Caco-2 (cell line): ENCODE data around the gene KRT75. TPM values are rescaled to one million over a fixed set of nuclear protein-coding genes. Genes with fewer than 3 reads are reported as not detected.

Experiments
- BruUV-seq: library from RNA; stranded (reverse); fragments of 400-500 nt; replicated peaks from 2 replicates; lab custom pipeline; 2021; lab: Mats Ljungman, UMichigan
- CTCF ChIA-PET: fragments of 300-600 bp; sonication (Branson Sonifier 250); formaldehyde crosslinking; loops from one replicate; lab custom pipeline; 2022; ENCODE audit warnings: antibody characterized with exemption; lab: Charles Lee
- POLR2A ChIA-PET: fragments of 300-600 bp; sonication (Branson Sonifier 250); formaldehyde crosslinking; loops from one replicate; lab custom pipeline; 2022; ENCODE audit warnings: antibody characterized with exemption; lab: Charles Lee
- DNase-seq, 2 experiments: peaks; one replicate each; pipeline versions ENCODE4 v3.0.0 to v3.0.0-alpha.2; 2020 to 2022
- H3K27me3 ChIP-seq: replicated peaks from 2 replicates; pipeline ENCODE4 v1.6.0; 2011; ENCODE audit warnings: low read length; ENCODE audit not compliant: control insufficient read depth, insufficient read depth
- H3K36me3 ChIP-seq: 2 replicates; pipeline ENCODE4 v1.5.1; 2011; ENCODE audit warnings: low read length; ENCODE audit not compliant: control insufficient read depth, insufficient read depth
- H3K4me1 ChIP-seq: fragments of 250-450 bp; sonication (Bioruptor Pico); 2 replicates; pipeline ENCODE4 v1.5.1; 2020; ENCODE audit warnings: mild to moderate bottlenecking
- H3K4me3 ChIP-seq: 2 replicates; pipeline ENCODE4 v1.5.1; 2011; ENCODE audit warnings: low read depth, mild to moderate bottlenecking, control low read depth, low read length
- H3K9me3 ChIP-seq: fragments of 250-450 bp; sonication (Bioruptor Pico); 2 replicates; pipeline ENCODE4 v1.5.1; 2020; ENCODE audit warnings: mild to moderate bottlenecking, moderate library complexity
- H3K27ac Mint-ChIP-seq: one replicate; pipeline ENCODE4 v1.8.0; 2022; ENCODE audit warnings: mixed read lengths; ENCODE audit not compliant: unreplicated experiment
- H3K27me3 Mint-ChIP-seq: one replicate; pipeline ENCODE4 v1.8.0; 2022; ENCODE audit warnings: mixed read lengths; ENCODE audit not compliant: insufficient read depth, unreplicated experiment
- H3K36me3 Mint-ChIP-seq: one replicate; pipeline ENCODE4 v1.8.0; 2022; ENCODE audit warnings: mild to moderate bottlenecking, mixed read lengths; ENCODE audit not compliant: insufficient read depth, unreplicated experiment
- H3K4me1 Mint-ChIP-seq: one replicate; pipeline ENCODE4 v1.8.0; 2022; ENCODE audit warnings: low read depth, mixed read lengths; ENCODE audit not compliant: unreplicated experiment
- H3K4me3 Mint-ChIP-seq: one replicate; pipeline ENCODE4 v1.8.0; 2022; ENCODE audit warnings: mild to moderate bottlenecking, moderate library complexity, mixed read lengths; ENCODE audit not compliant: unreplicated experiment
- H3K9me3 Mint-ChIP-seq: one replicate; pipeline ENCODE4 v1.8.0; 2022; ENCODE audit warnings: mixed read lengths; ENCODE audit not compliant: unreplicated experiment
- intact Hi-C: fragments of 100-400 bp; cut with micrococcal nuclease; formaldehyde crosslinking; loops from one replicate; pipeline ENCODE4 v1.10.0; 2022; ENCODE audit not compliant: unreplicated experiment
- total RNA-seq: library from RNA; stranded (reverse); gene quantifications from 2 replicates; pipeline ENCODE4 v1.2.3, GENCODE V29; 2022
- TF ChIP-seq, protein P1 (sequence below), 2 experiments: fragments of 200-600 bp in 1 of 2; IDR thresholded peaks; 1 replicate in 1 of 2; 2 replicates in 1 of 2; pipeline versions ENCODE4 v1.5.1 to v1.8.0; 2011 to 2022; ENCODE audit warnings: antibody characterized with exemption in 1 of 2, control low read depth in 1 of 2, inconsistent platforms in 1 of 2, low read depth in 1 of 2, low read length in 1 of 2, mild to moderate bottlenecking in 1 of 2, moderate library complexity in 1 of 2; ENCODE audit not compliant: insufficient read depth in 1 of 2, severe bottlenecking in 1 of 2, unreplicated experiment in 1 of 2

The KRT75 gene
- total RNA-seq, 1 experiment from 2014 or later: not detected

GRCh38 chr12:52426034-52426433 is 8.1 kb downstream of the KRT75 start:
- BruUV-seq: no TSS peak
- TF ChIP-seq, protein P1, sequence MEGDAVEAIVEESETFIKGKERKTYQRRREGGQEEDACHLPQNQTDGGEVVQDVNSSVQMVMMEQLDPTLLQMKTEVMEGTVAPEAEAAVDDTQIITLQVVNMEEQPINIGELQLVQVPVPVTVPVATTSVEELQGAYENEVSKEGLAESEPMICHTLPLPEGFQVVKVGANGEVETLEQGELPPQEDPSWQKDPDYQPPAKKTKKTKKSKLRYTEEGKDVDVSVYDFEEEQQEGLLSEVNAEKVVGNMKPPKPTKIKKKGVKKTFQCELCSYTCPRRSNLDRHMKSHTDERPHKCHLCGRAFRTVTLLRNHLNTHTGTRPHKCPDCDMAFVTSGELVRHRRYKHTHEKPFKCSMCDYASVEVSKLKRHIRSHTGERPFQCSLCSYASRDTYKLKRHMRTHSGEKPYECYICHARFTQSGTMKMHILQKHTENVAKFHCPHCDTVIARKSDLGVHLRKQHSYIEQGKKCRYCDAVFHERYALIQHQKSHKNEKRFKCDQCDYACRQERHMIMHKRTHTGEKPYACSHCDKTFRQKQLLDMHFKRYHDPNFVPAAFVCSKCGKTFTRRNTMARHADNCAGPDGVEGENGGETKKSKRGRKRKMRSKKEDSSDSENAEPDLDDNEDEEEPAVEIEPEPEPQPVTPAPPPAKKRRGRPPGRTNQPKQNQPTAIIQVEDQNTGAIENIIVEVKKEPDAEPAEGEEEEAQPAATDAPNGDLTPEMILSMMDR (IDR thresholded peaks at IDR 0.05; ENCODE audit: insufficient read depth in 1 of 2, low read depth in 1 of 2, low read length in 1 of 2, severe bottlenecking in 1 of 2, unreplicated experiment in 1 of 2): no peak
- Mint-ChIP-seq H3K27me3 (peaks cover 4% of the 10 kb centered on the region), H3K4me3 (no peak overlapping the region), H3K9me3 (no peaks in the 10 kb centered on the region), H3K4me1 (peaks cover 6% of the 10 kb centered on the region), H3K27ac (no peak overlapping the region), H3K36me3 (no peaks in the 10 kb centered on the region)
- DNase-seq: no peak
- peaks cover 6% of the 10 kb centered on the region; the same call in 1 of the 2 replicates for H3K4me1 ChIP-seq
- CTCF ChIA-PET: no interaction called here
- intact Hi-C loops: no loop called here
- H3K4me3 ChIP-seq: no peak overlapping the region
- H3K27me3 ChIP-seq: no peaks in the 10 kb centered on the region
- H3K9me3 ChIP-seq: no peaks in the 10 kb centered on the region
- POLR2A ChIA-PET: no interaction called here
- no peaks in the 10 kb centered on the region for H3K36me3 ChIP-seq

DNA sequence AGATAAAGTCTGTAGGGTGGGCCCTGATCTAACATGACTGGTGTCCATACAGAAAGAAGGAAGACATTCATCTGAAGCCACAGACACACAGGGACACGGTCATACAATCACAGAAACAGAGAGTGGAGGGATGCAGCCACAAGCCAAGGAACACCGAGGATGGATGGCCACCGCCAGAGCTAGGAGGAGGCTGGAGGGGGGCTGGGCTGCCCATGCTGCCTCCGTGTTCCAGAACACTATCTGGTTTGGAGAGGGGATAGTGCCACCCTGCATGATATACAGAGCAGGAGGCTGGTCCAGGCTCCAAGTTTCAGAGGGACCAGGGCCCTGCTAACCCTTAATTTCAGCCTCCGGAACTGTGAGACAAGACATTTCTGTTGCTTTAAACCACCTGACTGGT is 8.7 kb downstream of the KRT75 start:
- TF ChIP-seq, protein P1 (IDR thresholded peaks at IDR 0.05; ENCODE audit: insufficient read depth in 1 of 2, low read depth in 1 of 2, low read length in 1 of 2, severe bottlenecking in 1 of 2, unreplicated experiment in 1 of 2): no peak
- Mint-ChIP-seq H3K27ac (no peak overlapping the region), H3K9me3 (no peaks in the 10 kb centered on the region), H3K36me3 (no peaks in the 10 kb centered on the region), H3K4me3 (no peak overlapping the region), H3K4me1 (peaks cover 6% of the 10 kb centered on the region), H3K27me3 (peaks cover 4% of the 10 kb centered on the region)
- no peaks in the 10 kb centered on the region for H3K27me3 ChIP-seq
- no peaks in the 10 kb centered on the region for H3K36me3 ChIP-seq
- intact Hi-C loops: no loop called here
- no peaks in the 10 kb centered on the region for H3K9me3 ChIP-seq
- POLR2A ChIA-PET: no interaction called here
- BruUV-seq: no TSS peak
- no peak for DNase-seq
- H3K4me3 ChIP-seq: no peak overlapping the region
- H3K4me1 ChIP-seq: peaks cover 6% of the 10 kb centered on the region; the same call in 1 of the 2 replicates
- CTCF ChIA-PET: no interaction called here

- TF ChIP-seq, protein P1 (IDR thresholded peaks at IDR 0.05; ENCODE audit: insufficient read depth in 1 of 2, low read depth in 1 of 2, low read length in 1 of 2, severe bottlenecking in 1 of 2, unreplicated experiment in 1 of 2): no peak
- no TSS peak for BruUV-seq
- Histone ChIP-seq H3K4me1 (peaks cover 6% of the 10 kb centered on the region; the same call in 1 of the 2 replicates), H3K36me3 (no peaks in the 10 kb centered on the region), H3K27me3 (no peaks in the 10 kb centered on the region), H3K4me3 (no peak overlapping the region), H3K9me3 (no peaks in the 10 kb centered on the region)
- intact Hi-C loops: no loop called here
- no peaks in the 10 kb centered on the region for H3K9me3 Mint-ChIP-seq
- no peak for DNase-seq
- ChIA-PET POLR2A (no interaction called here), CTCF (no interaction called here)
- no peaks in the 10 kb centered on the region for H3K36me3 Mint-ChIP-seq
- H3K4me1 Mint-ChIP-seq: peaks cover 6% of the 10 kb centered on the region
- no peak overlapping the region for H3K4me3 Mint-ChIP-seq
- peaks cover 1% of the 10 kb centered on the region for H3K27me3 Mint-ChIP-seq
- H3K27ac Mint-ChIP-seq: no peak overlapping the region
Observed at GRCh38 chr12:52423661-52424500, 10.3 kb downstream of the KRT75 start.
